ENCODE results near the gene NOTCH1.
"Not testable (repeated sequence)": the region's sequence is repeated elsewhere in the genome, so short reads cannot be mapped to it uniquely, and the experiment has no call there.

The NOTCH1 gene

GRCh38 chr9:136565715-136566552 is 20.1 kb upstream of the NOTCH1 start:
- no peak for DNase-seq

GRCh38 chr9:136565086-136565714 is 19.4 kb upstream of the NOTCH1 start:
- DNase-seq = peak in 10 of 58 donors; percentile 15 to 49 (median 42)

- peak in 5 of 58 donors; percentile 26 to 44 (median 37) for DNase-seq
Measured at GRCh38 chr9:136564379-136564988, 18.6 kb upstream of the NOTCH1 start.

DNA sequence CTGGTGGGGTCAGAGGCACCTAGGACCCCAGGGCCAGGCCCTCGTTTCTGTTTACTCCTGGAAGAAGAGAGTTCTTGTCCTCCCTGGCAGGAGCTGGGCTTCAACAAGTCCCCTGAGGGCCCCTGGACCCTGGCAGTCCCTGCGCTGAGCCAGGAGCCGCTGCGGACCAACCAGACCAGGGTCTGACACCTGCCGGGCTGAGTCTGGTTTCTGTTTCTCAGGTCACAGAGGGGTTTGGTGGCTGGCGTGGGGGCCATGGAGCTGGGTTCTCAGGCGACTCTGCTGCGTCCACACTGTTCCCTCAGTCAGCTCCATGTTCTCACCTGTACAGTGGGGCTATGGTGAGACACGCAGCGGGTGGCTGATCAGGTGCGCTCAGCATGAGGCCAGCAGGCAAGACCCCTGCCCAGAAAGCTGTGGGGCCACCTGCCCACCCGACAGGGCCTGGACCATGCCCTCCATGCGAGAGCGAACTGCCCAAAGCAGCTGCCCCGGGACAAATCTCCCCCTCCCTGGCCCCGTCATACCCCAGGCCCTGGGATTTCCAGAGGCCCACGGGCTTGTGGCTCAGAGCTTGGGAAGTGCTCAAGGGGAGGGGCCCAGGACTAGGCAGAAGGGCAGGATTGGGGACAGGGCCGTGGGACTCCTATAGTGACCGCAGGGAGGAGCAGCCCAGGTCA is 17.9 kb upstream of the NOTCH1 start:
- no peak for DNase-seq

- no peak for DNase-seq
Measured at GRCh38 chr9:136562746-136563495, 17.1 kb upstream of the NOTCH1 start.

GRCh38 chr9:136561779-136562178 is 15.9 kb upstream of the NOTCH1 start:
- DNase-seq = no peak

DNA sequence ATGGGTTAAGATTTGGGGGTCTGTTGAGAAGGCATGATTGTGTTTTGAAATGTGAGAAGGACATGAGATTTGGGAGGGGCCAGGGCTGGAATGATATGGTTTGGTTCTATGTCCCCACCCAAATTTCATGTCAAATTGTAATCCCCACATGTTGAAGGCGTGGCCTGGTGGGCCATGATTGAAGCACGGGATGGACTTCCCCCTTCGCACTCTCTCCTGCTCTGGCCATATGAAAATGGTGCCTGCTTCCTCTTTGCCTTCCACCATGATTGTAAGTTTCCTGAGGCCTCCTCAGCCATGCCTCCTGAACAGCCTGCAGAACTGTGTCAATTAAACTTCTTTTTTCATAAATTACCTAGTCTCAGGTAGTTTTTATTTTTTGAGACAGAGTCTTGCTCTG is 14.7 kb upstream of the NOTCH1 start:
- no peak for DNase-seq

DNA sequence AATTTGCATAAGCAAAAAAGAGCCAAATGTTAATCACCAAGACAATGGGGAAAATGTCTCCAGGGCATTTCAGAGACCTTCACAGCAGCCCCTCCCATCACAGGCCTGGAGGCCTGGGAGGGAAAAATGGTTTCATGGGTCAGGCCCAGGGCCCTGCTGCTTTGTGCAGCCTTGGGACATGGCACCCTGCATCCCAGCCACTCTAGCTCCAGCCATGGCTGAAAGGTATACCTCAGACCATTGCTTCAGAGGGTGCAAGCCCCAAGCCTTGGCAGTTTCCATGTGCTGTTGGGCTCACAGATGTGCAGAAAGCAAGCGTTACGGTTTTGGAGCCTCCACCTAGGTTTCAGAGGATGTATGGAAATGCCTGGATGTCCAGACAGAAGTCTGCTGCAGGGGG is 13.5 kb upstream of the NOTCH1 start:
- DNase-seq = not testable (repeated sequence)

DNA sequence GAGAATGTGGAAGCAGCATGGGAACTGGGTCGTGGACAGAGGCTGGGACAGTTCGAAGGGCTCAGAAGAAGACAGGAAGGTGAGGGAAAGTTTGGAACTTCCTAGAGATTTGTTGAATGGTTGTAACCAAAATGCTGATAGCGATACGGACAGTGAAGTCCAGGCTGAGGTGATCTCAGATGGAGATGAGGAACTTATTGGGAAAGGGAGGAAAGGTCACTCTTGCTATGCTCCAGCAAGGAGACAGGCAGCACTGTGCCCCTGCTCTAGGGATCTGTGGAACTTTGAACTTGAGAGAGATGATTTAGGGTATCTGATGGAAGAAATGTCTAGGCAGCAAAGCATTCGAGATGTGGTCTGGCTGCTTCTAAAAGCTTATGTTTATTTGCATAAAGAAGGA is 13.0 kb upstream of the NOTCH1 start:
- DNase-seq = not testable (repeated sequence)

- DNase-seq = no peak
Measured at GRCh38 chr9:136558373-136558772, 12.5 kb upstream of the NOTCH1 start.

DNA sequence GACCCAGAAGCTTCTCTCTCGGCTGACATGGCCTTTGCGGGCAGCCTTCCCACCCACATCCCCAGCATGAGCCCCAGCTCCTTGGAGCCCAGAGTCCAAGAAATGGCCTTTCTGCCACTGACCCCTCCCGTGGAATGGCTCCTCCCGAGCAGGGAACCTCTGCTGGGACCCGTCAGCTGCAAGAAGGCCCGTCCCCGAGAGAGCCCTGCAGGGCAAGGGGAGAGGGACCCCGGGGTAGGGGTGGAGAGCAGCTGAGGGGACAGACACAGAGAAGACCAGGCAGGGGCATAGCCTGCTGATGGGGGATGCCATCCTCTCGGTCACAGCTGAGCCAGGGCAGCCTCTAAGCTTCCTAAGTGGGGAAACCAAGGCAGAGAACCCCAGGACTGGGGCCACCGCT is 11.2 kb upstream of the NOTCH1 start:
- DNase-seq = no peak

DNA sequence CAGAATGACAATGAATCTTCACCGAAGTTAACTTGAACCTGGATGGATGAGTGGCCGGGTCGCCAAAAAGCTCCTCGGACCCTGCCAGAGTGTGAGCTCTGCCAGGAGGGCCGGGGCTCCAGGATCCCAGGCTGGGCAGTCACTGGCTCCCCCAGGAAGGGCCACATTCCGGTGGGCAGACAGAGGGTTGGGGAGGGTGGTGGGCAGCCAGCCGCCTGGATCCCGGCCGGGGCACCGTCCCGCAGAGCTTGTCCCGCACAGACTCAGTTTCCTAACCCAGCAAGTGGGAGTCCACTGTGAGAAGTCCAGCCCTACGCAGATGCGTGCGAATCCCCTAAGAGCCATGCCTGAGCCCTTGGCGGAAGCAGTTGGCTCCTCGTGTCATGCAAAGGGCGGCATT is 10.3 kb upstream of the NOTCH1 start:
- DNase-seq = no peak

- no peak for DNase-seq
Measured at GRCh38 chr9:136554870-136555269, 9.0 kb upstream of the NOTCH1 start.

- DNase-seq = no peak
Measured at GRCh38 chr9:136553581-136553980, 7.7 kb upstream of the NOTCH1 start.

- DNase-seq = peak in 11 of 58 donors; percentile 11 to 56 (median 30)
Measured at GRCh38 chr9:136552117-136552703, 6.4 kb upstream of the NOTCH1 start.

- DNase-seq = peak in 3 of 58 donors; percentile 22 to 53 (median 33)
Measured at GRCh38 chr9:136551401-136552116, 5.7 kb upstream of the NOTCH1 start.

DNA sequence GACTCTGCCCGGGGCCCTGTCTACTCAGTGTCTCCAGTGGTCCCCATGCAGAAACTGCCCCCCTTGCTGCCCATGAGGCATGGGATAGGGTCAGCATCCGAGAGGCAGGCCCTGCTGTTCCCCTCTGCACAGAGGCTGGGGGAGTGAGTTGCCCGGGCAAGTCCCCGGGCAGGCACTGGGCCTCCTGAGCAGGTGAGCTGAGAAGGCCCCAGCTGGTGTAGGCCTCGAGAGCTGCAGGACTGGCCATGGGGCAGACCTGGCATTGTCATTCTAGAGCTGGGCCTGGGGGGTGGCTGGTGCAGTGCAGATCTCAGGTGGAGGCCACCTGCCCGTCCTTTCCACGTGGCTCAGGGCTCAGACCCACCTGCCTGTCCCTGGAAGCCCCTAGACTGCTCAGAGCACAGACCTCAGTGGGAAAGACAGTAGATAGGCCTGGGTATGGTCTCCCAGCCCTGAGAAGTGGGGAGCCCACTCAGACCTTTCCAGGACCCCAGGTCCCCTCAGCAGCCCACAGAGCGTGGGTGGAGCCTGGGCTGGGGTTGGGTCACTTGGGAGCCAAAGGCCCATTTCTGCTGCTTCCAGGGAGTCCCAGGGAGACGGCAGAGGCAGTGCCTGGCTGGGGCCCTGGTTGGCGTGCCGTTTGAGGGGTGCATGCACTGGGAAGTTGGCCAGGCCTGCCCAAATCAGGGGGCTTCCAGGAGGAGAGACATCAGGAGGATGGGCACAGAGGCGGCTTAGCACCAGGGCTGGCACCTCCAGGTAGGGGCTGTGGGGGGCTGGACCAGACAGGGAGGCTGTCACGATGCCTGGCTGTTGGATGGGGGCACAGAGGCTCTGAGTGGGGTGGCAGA is 4.8 kb upstream of the NOTCH1 start:
- no peak for DNase-seq

- DNase-seq = no peak
Measured at GRCh38 chr9:136549010-136549980, 3.4 kb upstream of the NOTCH1 start.

All from anterior cingulate cortex (tissue), 58 donors.